Spinal cord (tissue), 10 donors: Measurements from ENCODE around the gene ERLIN1. TPM values are rescaled to one million over a fixed set of nuclear protein-coding genes. Genes with fewer than 3 reads are reported as not detected.

Source experiments
- DNase-seq, 6 donors: peaks; one replicate each; pipeline versions ENCODE4 v3.0.0 to v3.0.0-alpha.2; 2013 to 2015; ENCODE audit warnings: low spot score in 6 of 6, low read depth in 4 of 6
- H3K27ac ChIP-seq: one replicate; pipeline ENCODE4 v1.5.1; 2013; ENCODE audit warnings: low read depth, low read length, control low read depth
- H3K27me3 ChIP-seq: one replicate; pipeline ENCODE4 v1.6.1; 2013; ENCODE audit warnings: low read length; ENCODE audit not compliant: control insufficient read depth, insufficient read depth
- H3K36me3 ChIP-seq: one replicate; pipeline ENCODE4 v1.6.1; 2013; ENCODE audit warnings: low read length; ENCODE audit not compliant: control insufficient read depth, insufficient read depth
- H3K4me1 ChIP-seq: one replicate; pipeline ENCODE4 v1.6.1; 2013; ENCODE audit warnings: low read length; ENCODE audit not compliant: control insufficient read depth, insufficient read depth
- H3K4me3 ChIP-seq: one replicate; pipeline ENCODE4 v1.5.1; 2013; ENCODE audit warnings: low read depth, low read length, control low read depth
- H3K9me3 ChIP-seq: one replicate; pipeline ENCODE4 v1.6.1; 2013; ENCODE audit warnings: low read length; ENCODE audit not compliant: control insufficient read depth, insufficient read depth
- WGBS: methylation state at CpG from one replicate; pipeline ENCODE4 v1.1.5; 2013; ENCODE audit warnings: missing lambda C conversion rate; ENCODE audit not compliant: insufficient coverage; 5-methylcytosine and 5-hydroxymethylcytosine counted together
- polyA plus RNA-seq, 2 donors: library from polyadenylated mRNA; unstranded; fragments of 120-200 nt; gene quantifications; one replicate each; pipeline ENCODE4 v1.2.1, GENCODE V29; 2013; ENCODE audit not compliant: insufficient read length in 2 of 2
- total RNA-seq, 2 donors: library from RNA; depleted of rRNA in 1 of 2; stranded (reverse); fragments of 120-200 nt in 1 of 2; fragments of >200 nt in 1 of 2; gene quantifications; one replicate each; pipeline versions ENCODE4 v1.2.3 to v1.2.4, GENCODE V29; 2013 to 2014
- donor health status: healthy.

ERLIN1 gene
- total and polyA plus RNA-seq, 4 donors: 20.7 to 24.8 (median 21.2) TPM

DNA sequence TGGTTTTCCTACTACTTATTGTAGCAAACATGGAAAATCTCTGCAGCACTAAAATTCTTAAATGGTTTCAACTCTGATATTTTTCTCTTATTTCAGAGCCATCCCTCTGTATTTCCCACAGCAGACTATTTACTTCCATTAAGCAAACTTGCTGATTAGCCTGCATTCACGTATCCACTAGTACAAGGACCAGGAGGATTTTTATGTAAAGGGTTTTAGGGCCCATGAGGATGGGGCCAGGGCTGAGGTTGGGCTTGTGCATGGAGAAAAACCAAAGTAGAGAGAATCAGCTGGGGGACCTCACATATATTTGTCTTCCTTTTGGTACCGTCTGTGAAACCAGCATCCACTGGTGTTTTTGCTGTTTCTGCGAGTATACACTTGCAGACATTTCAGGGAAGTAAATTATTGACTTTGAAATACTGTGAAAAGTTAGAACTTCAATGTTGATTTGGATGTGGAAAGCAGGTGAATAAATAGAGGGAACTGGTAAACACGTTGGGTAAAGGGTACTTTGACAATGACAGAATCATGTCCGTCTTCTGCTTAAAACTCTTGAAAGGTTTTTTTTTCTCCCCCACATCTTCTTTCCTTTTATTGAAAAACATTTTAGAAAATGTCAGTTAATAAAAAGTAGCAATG, 44.3 kb downstream of the ERLIN1 start:
- no peaks in the 10 kb centered on the region for H3K36me3 ChIP-seq
- WGBS: 51% methylated on average over 2 of the region's 5 CpGs

DNA sequence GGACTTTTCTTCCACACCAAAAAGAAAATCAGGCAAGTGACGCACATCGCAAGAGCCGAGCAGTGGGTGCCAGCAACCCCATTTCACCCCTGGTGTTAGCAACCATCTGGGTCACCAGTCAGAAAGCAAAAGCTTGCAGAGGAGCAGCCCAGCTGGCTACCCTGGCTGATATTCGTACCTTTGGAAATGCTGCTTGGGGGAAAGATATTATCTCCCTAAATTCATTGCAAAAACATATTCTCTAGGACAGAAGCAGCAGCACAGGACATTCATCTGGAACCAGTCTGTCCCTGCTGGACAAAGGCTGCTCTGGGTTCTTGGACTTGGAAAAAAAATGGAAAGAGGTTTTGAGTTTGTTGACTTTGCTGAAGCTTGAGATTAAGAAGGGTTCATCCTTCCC, 45.8 kb downstream of the ERLIN1 start:
- WGBS: no CpG with 5 or more reads among the region's 4 CpGs
- no peak for DNase-seq

More for the DNA sequence above, 44.3 kb downstream of the ERLIN1 start:
- Histone ChIP-seq H3K9me3 (no peaks in the 10 kb centered on the region), H3K4me3 (no peak overlapping the region), H3K27ac (no peak overlapping the region), H3K27me3 (no peaks in the 10 kb centered on the region), H3K4me1 (no peaks in the 10 kb centered on the region)
- no peak for DNase-seq

DNA sequence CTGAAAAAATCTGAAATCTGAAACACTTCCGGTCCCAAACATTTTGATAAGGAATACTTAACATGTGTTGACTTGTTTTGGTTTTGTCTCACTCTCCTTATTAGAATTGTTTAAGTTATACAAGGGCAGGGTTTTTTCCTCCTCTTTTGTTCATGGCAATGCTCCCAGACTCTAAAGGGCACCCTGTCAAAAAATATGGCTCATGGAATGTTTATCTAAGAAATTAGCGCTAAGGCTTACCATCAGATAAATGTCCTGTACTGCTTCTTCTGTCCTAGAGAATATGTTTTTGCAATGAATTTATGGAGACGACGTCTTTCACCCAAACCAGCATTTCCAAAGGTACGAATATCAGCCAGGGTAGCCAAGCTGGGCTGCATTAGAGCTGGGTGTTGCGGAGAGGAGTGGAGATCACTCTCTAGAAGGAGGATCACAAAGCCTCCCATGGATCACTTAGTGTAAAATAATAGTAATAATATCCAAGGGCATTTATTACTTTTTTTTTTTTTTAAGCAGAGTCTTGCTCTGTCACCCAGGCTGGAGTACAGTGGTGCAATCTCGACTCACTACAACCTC, 46.8 kb downstream of the ERLIN1 start:
- Histone ChIP-seq H3K9me3 (no peaks in the 10 kb centered on the region), H3K4me3 (no peak overlapping the region), H3K4me1 (no peaks in the 10 kb centered on the region), H3K27ac (no peak overlapping the region), H3K36me3 (no peaks in the 10 kb centered on the region), H3K27me3 (no peaks in the 10 kb centered on the region)
- no peak for DNase-seq
- 70% methylated on average over 2 of the region's 7 CpGs for WGBS

More for the DNA sequence above, 45.8 kb downstream of the ERLIN1 start:
- Histone ChIP-seq H3K9me3 (no peaks in the 10 kb centered on the region), H3K36me3 (no peaks in the 10 kb centered on the region), H3K4me1 (no peaks in the 10 kb centered on the region), H3K27me3 (no peaks in the 10 kb centered on the region), H3K4me3 (no peak overlapping the region), H3K27ac (no peak overlapping the region)

DNA sequence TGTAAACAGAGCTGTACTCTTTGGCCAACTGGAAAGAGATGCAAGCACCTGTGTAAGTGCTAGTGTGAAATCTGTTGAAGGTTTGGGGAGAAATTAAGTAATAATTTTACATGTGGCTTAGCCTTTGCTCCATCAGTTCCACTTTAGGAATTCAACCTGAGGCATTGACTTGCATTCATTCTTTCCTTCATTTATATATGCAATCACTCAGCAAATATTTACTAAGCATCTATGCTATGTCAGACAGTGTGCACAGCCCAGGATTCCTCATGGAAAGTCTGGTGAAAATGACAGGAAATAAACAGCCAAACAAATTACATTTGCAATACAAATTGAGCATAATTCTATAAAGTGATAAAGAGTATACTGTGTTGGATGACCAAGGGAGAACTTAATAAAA, 50.3 kb downstream of the ERLIN1 start:
- no peaks in the 10 kb centered on the region for H3K36me3 ChIP-seq
- no peaks in the 10 kb centered on the region for H3K9me3 ChIP-seq
- H3K27ac ChIP-seq: no peak overlapping the region
- no peak for DNase-seq
- peaks cover 2% of the 10 kb centered on the region for H3K4me1 ChIP-seq
- H3K27me3 ChIP-seq: no peaks in the 10 kb centered on the region
- H3K4me3 ChIP-seq: no peak overlapping the region

DNA sequence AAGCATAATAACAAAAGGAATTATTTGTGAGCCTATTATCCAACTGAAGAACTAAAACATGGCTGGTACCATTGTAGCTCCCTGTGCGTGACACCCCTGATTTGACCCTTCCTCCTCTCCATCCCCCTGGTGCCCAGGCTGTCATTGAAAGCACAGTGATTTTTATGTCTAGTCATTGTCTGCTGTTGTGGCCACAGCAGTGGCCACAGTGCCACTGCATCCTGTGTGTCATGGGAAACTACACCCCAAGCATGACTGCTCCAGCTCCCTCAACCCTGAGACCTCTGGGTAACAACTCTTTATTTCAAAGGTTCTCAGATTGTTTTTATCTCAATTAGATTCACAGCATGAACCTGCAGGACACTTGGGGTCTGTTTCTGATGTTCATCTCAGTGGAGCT, 52.0 kb downstream of the ERLIN1 start:
- Histone ChIP-seq H3K27me3 (no peaks in the 10 kb centered on the region), H3K4me1 (peaks cover 2% of the 10 kb centered on the region), H3K36me3 (no peaks in the 10 kb centered on the region), H3K27ac (no peak overlapping the region), H3K4me3 (no peak overlapping the region), H3K9me3 (no peaks in the 10 kb centered on the region)
- no peak for DNase-seq
- no CpG with 5 or more reads among the region's 1 CpG for WGBS

DNA sequence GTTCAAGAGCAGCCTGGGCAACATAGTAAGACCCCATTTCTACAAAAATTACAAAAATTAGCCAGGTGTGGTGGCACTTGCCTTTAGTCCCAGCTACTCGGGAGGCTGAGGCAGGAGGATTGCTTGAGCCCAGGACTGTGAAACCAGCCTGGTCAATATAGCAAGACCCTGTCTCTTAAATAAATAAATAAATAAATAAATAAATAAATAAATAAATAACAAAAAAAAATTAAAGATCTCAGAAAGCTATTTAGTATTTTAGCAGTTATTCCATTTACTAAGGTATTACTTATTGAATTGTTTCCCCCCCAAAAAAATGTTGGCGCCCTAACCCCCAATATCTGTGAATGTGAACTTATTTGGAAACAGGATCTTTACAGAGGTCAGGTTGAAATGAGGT, 53.4 kb downstream of the ERLIN1 start:
- WGBS: 100% methylated on average over 1 of the region's 2 CpGs
- no peak overlapping the region for H3K27ac ChIP-seq
- no peaks in the 10 kb centered on the region for H3K36me3 ChIP-seq
- no peak for DNase-seq
- H3K27me3 ChIP-seq: no peaks in the 10 kb centered on the region
- no peak overlapping the region for H3K4me3 ChIP-seq
- no peaks in the 10 kb centered on the region for H3K9me3 ChIP-seq
- peaks cover 2% of the 10 kb centered on the region for H3K4me1 ChIP-seq

DNA sequence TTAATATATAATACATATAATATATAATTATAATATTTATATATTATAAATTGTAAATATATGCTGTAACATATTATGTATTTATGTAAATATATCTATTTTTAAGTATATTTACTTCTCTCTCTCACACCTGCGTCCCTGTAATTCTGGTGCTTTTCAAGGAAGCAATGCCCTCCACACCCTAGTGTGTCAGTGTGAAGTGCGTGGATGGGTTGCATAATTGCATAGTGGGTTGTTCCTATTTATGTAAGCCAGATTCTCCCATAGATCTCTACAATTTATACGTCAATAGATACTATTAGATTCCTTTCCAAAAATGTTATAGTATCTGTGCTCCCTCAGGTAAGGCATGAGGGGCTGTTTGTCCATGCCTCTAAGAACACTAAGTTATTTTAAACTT, 54.3 kb downstream of the ERLIN1 start:
- no peaks in the 10 kb centered on the region for H3K9me3 ChIP-seq
- no peak for DNase-seq

DNA sequence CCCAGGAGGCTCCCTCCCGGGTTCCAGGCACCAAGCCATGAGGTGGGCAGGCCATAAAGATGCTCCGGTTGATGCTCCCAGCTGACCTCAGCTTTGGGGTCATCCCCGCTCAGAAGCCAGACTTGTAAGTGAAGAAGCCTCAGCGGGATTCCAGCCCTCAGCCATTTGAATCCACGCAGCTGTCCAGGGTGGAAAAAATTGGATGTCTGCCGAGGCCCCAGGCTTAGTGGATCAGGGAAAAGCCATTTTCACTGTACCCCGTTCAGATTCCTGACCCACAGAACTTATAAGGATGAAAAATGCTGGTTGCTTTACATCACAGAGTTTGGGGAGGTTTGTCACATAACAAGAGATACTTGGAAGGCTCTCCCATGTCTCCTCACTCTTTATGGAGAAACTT, 55.0 kb downstream of the ERLIN1 start:
- no peaks in the 10 kb centered on the region for H3K9me3 ChIP-seq
- H3K27me3 ChIP-seq: no peaks in the 10 kb centered on the region
- no peaks in the 10 kb centered on the region for H3K36me3 ChIP-seq
- WGBS: 69% methylated on average over 3 of the region's 7 CpGs
- H3K4me3 ChIP-seq: no peak overlapping the region
- no peak for DNase-seq
- no peak overlapping the region for H3K27ac ChIP-seq
- H3K4me1 ChIP-seq: peaks cover 2% of the 10 kb centered on the region

More for the DNA sequence above, 54.3 kb downstream of the ERLIN1 start:
- Histone ChIP-seq H3K27ac (no peak overlapping the region), H3K4me3 (no peak overlapping the region), H3K4me1 (peaks cover 2% of the 10 kb centered on the region), H3K27me3 (no peaks in the 10 kb centered on the region), H3K36me3 (no peaks in the 10 kb centered on the region)
- no CpG with 5 or more reads among the region's 3 CpGs for WGBS

DNA sequence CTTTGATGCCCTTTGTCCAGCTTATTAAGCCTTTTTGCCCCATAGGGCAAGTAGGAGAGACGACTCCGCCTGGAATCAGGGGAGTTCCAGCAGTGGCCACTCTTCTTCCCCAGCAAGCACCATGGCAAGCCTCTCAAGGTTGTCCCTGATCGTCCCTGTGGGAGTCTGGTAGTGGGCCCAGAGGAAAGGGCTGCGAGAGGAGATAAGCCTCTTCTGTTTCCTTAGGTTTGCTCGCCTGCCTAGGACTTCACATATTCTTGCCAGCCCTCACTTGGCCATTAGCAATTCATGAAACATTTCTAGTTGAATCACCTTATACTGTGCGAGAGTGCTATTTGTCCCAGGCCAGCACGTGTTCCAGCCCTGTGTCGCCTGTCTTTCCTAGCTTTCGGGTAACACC, 56.4 kb downstream of the ERLIN1 start:
- no peaks in the 10 kb centered on the region for H3K36me3 ChIP-seq
- WGBS: no CpG with 5 or more reads among the region's 9 CpGs
- H3K4me1 ChIP-seq: peaks cover 2% of the 10 kb centered on the region
- no peak overlapping the region for H3K4me3 ChIP-seq
- H3K27ac ChIP-seq: no peak overlapping the region
- no peaks in the 10 kb centered on the region for H3K9me3 ChIP-seq
- H3K27me3 ChIP-seq: no peaks in the 10 kb centered on the region
- no peak for DNase-seq

DNA sequence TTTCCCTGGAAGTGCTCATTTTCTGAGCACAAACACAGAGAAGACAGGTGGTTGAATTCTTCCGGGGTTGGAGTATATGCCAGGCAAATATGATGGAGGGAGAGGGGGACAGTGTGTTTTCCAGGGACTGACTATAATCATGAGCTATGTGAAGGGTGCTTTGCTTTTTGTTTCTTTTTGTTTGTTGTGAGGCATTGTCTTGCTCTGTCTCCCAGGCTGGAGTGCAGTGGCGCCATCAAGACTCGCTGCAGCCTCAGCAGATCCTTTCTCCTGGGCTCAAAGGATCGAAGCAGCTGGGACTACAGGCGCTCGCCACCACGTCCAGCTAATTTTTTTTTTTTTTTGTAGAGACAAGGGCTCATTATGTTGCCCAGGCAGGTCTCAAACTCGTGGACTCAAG, 56.9 kb downstream of the ERLIN1 start:
- WGBS: 62% methylated on average over 8 of the region's 8 CpGs
- Histone ChIP-seq H3K9me3 (no peaks in the 10 kb centered on the region), H3K4me1 (peaks cover 2% of the 10 kb centered on the region), H3K4me3 (no peak overlapping the region), H3K36me3 (no peaks in the 10 kb centered on the region), H3K27me3 (no peaks in the 10 kb centered on the region), H3K27ac (no peak overlapping the region)
- DNase-seq: no peak
